NOMO-1 (cell line): ENCODE data around the gene NRSN1.
A peak's percentile ranks its signal among the peaks of the same experiment; 100 is the strongest.

Source experiments
- DNase-seq, 2 experiments: peaks; one replicate each; lab custom pipeline; 2025; ENCODE audit not compliant: unreplicated experiment in 2 of 2; lab: John Stamatoyannopoulos, UW

NRSN1 gene

GRCh38 chr6:24125980-24126379, at the start of gene NRSN1:
Gene NRSN1 (plus strand): TSS chr6:24126215. CDS start chr6:24134328, 8,113 bp downstream.
- no peak for DNase-seq

GRCh38 chr6:24078200-24078599, 47.8 kb upstream of the NRSN1 start:
- no peak for DNase-seq

- no peak for DNase-seq
Observed at GRCh38 chr6:24079076-24079475, 46.9 kb upstream of the NRSN1 start.

GRCh38 chr6:24080711-24081110, 45.3 kb upstream of the NRSN1 start:
- DNase-seq, result no peak

- no peak for DNase-seq
Observed at GRCh38 chr6:24089736-24090135, 36.3 kb upstream of the NRSN1 start.

- no peak for DNase-seq
Observed at GRCh38 chr6:24092407-24092806, 33.6 kb upstream of the NRSN1 start.

GRCh38 chr6:24093381-24093780, 32.6 kb upstream of the NRSN1 start:
- DNase-seq, result no peak

GRCh38 chr6:24099181-24099580, 26.8 kb upstream of the NRSN1 start:
- DNase-seq, result no peak

GRCh38 chr6:24100024-24100769, 25.8 kb upstream of the NRSN1 start:
- no peak for DNase-seq

- no peak for DNase-seq
Observed at GRCh38 chr6:24100770-24101155, 25.3 kb upstream of the NRSN1 start.

- no peak for DNase-seq
Observed at GRCh38 chr6:24105191-24105590, 20.8 kb upstream of the NRSN1 start.

- DNase-seq, result no peak
Observed at GRCh38 chr6:24106291-24106690, 19.7 kb upstream of the NRSN1 start.

GRCh38 chr6:24107294-24107693, 18.7 kb upstream of the NRSN1 start:
- DNase-seq, result no peak

GRCh38 chr6:24108056-24108455, 18.0 kb upstream of the NRSN1 start:
- DNase-seq, result no peak

- no peak for DNase-seq
Observed at GRCh38 chr6:24110417-24110816, 15.6 kb upstream of the NRSN1 start.

- no peak for DNase-seq
Observed at GRCh38 chr6:24113891-24114290, 12.1 kb upstream of the NRSN1 start.

GRCh38 chr6:24117021-24117420, 9.0 kb upstream of the NRSN1 start:
- DNase-seq, result no peak

GRCh38 chr6:24122139-24122538, 3.9 kb upstream of the NRSN1 start:
- no peak for DNase-seq

- DNase-seq, result peak; percentile 30 to 53
Observed at GRCh38 chr6:24126586-24127192, 674 bp downstream of the NRSN1 start.

GRCh38 chr6:24127316-24127715, 1.3 kb downstream of the NRSN1 start:
- DNase-seq, result no peak

- DNase-seq, result no peak
Observed at GRCh38 chr6:24131751-24132150, 5.7 kb downstream of the NRSN1 start.

GRCh38 chr6:24139080-24139479, 13.1 kb downstream of the NRSN1 start:
- DNase-seq, result no peak

GRCh38 chr6:24139639-24140038, 13.6 kb downstream of the NRSN1 start:
- DNase-seq, result no peak
